ENCODE data around the gene NPNT. TPM values are rescaled to one million over a fixed set of nuclear protein-coding genes. Genes with fewer than 3 reads are reported as not detected.

NPNT gene
- total RNA-seq, 1 donor from 2014 or later = 39.4 TPM

DNA sequence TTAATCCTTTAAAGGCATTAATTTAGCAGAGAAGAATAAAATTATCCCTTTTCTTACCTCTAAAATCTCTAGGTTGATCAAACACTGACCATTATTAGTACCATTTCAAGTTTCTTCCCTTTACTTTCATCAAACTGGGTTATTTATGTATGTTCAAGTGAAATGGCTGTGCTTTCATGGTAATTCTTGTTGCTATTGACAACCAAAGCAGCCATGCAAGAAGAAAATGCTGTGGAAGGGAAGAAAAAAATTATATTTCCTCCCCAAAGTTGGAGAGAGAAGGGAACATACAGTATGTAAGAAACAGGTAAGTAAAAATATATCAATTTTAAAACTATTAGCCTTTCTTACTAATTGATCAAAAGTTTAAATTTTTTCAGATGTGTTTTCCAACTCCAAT lies 16.2 kb downstream of the NPNT start:
- DNase-seq (ENCODE audit: low spot score) (no peak), ATAC-seq (no peak)
- intact Hi-C loops (cut with DNase I) = no loop called here

DNA sequence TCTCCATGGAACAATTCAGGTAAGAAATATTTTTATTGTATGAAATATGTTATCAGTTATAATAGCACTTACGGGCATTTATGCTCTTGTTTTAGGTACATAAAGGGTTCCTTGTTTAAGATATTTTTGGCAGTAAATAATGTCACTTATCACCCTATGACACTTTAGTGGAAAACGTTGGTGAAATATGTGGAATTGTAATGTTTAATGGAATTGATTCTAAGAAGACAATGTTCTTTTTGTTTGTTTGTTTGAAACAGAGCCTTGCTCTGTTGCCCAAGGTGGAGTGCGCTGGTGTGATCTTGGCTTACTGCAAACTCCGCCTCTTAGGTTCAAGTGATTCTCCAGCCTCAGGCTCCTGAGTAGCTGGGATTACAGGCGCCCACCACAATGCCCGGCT lies 17.4 kb downstream of the NPNT start:
- ATAC-seq (no peak), DNase-seq (ENCODE audit: low spot score) (no peak)
- intact Hi-C loops (cut with DNase I) = no loop called here

DNA sequence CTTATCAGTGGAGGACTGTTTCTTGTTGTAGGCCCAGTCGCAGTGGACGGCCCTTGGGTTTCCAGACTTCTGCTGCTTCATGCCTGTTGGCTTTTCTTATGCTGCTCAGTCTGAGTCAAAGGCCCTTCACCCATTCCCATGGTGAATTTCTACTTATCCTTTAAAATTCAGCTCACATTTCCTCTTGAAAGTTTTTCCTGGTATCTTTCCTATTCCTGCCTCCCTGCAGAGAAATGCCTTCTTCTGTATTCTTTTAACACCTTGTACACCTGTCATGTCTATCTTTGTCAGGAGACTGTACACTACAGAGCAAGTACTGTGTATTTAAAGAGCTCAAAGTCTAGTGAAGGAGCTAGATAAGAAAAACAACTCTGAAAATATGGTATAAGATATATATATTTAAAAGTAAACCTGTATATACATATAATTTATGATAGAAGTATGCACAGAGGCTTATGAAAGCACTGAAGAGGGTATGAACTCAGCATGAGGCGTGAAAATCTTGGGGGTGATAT lies 22.0 kb downstream of the NPNT start:
- no peak for DNase-seq (ENCODE audit: low spot score)
- intact Hi-C loops (cut with DNase I) = no loop called here
- no peak for ATAC-seq

DNA sequence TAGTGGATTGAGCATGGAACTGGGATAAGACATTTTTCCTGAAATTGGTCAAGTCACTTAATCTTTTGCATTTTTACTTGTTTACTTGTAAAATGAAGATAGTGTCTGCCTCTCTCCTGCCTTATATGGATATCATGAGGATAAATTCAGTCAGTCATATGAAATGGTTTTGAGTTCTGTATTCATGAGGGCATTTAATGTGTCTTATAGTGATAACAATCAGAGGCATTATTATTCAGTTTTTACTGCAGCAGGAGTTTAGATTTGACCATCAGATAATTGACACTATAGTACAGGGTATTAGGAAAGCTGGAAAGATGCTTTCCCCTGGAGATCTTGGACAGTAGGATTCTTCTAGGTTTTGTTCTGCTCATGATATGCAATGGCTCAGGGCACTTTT lies 26.0 kb downstream of the NPNT start:
- DNase-seq (ENCODE audit: low spot score) = no peak

DNA sequence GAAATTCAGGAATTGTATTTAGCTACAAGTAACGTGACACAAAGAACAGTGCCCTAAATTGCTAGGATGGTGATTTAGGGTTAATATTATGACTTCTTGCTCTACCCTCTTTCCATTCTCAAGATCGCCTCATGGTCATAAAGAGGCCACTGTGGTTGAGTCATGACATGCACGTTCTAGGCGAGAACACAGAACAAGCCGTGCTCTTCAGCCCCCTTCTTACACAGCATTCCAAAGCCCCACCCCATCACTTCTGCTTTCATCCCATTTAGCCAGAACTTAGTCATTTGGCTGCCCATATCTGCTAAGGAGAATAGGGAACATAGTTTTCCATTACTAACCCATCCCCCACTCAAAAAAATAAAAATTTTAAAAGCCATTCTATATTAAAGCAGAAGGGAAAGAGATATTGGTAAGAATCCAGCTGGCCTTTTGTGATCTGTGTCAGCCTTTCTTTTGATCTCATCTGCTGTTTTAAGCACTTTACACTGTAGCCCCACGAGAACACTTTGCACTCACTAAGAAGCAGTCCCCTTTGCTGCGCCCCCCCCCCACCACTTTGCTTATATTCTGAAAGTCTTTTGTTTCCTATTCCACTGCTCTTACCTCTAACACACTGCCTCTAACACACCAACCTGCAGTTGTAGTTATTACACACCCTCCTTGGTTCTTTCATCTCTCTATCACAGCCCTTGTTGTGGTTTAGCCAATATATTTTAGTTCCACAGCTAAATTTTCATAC lies 28.4 kb downstream of the NPNT start:
- DNase-seq (ENCODE audit: low spot score) = no peak
- peak; percentile 91 for ATAC-seq
- intact Hi-C loops (cut with DNase I) = no loop called here

More for the DNA sequence above, 26.0 kb downstream of the NPNT start:
- intact Hi-C loops (cut with DNase I) = no loop called here
- no peak for ATAC-seq

DNA sequence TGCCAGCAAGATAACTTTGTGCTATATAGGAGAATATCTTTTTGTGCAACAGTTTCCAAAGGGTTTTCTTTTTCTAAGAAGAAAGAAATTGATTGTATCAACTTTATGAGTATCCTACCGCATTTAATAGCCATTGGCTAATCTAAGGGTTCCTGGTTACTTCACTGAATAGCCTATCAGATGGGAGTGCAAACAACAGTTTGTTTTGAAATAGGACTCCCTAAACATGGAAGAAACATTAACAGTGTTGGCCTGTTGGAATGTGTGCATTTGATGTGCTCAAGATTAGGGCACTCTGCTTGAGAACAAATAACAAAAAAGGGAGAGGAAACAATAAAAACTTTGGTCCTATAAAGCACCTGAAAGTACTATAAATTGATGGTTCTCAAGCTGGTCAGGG lies 29.1 kb downstream of the NPNT start:
- ATAC-seq (no peak), DNase-seq (ENCODE audit: low spot score) (no peak)
- intact Hi-C loops (cut with DNase I) = no loop called here

DNA sequence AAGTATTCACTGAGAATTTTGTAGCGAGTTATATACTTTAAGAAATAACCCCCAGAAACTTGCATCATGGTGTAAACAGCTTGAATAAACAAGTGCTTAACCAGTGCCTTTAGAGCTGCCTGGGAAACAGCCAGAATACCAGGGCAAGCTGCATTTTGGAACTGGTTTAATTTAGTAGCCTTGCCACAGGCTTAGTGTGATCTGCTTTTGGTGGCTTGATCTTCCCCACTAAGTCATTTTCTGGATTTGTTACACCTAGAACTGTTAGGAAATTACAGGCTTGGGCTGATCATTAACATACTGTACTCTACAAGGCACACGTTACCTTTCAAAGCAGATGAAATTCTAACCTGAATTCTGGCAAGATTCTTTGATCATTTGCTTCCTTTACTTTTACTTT lies 35.4 kb downstream of the NPNT start:
- ATAC-seq = no peak
- no peak for DNase-seq (ENCODE audit: low spot score)
- intact Hi-C loops (cut with DNase I) = no loop called here

DNA sequence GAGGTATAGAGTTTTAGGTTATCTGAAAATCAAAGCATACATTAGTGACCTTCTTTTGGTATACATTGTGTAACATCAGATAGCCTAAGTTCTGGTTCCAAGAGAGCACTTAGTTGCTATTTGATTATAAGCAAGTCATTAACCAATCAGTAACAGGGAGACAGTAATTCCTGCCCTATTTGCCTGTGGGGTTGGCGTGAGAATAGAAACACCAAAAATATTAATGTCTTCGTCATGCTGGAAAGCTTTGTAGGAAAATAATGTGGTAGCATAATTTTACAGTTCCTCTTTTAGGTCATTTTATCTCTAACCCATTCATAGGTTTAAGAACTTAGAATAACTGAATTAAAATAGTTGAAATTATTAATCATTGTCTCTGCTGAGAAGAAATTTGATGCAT lies 37.8 kb downstream of the NPNT start:
- DNase-seq (ENCODE audit: low spot score) = no peak
- no peak for ATAC-seq
- intact Hi-C loops (cut with DNase I) = no loop called here

DNA sequence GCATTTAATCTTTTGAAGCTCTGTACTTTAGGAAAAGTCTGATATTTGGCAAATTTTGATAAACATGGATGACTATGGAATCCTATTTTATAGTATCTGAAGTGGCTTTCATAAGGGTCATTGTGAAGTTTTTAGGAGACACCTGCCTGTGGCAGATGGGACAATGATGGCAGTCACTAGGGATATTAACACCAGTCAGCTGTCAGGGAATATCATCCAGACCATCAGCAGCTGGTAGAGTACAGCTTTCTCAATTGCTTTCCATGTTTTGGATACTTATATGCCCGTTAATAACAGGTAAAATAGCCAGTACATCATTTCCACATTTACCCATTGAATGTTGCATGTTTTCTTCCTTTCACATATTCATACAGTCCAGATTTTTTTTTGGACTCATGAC lies 39.1 kb downstream of the NPNT start:
- no peak for ATAC-seq
- intact Hi-C loops (cut with DNase I) = no loop called here
- DNase-seq (ENCODE audit: low spot score) = no peak

DNA sequence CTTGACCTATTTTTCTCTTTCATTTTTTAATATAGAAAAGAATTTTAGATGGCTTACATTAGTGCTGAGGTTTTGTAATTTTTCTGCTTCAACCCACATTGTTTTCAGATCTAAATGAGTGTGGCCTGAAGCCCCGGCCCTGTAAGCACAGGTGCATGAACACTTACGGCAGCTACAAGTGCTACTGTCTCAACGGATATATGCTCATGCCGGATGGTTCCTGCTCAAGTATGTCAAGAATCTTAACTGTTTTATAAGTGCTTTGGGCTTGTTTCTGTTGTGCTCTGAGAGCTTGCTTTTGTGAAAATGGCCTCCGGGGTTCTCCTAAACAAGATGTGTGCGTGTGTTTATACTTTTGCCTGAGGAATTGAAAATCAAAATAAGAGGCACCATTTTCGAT lies 41.6 kb downstream of the NPNT start:
- ATAC-seq = no peak
- no peak for DNase-seq (ENCODE audit: low spot score)
- intact Hi-C loops (cut with DNase I) = no loop called here

DNA sequence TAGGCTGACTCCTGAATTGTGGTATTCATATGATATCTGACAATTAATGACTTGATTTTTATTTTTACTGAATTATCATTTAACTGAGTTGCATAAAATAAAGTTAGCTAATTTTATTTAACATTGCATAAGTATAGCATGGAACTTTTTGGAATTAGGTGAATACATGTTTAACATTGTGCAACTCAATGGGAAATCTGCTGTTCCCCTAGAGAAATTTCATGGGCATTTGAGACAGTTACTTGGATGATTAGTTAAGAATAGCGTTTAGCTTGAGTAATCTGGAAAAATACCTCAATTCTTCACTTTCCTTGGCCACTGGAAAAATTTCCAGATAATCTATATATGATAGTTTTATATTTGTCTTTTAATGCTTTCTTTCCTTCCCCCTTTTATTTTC lies 42.5 kb downstream of the NPNT start:
- ATAC-seq (no peak), DNase-seq (ENCODE audit: low spot score) (no peak)
- intact Hi-C loops (cut with DNase I) = no loop called here

DNA sequence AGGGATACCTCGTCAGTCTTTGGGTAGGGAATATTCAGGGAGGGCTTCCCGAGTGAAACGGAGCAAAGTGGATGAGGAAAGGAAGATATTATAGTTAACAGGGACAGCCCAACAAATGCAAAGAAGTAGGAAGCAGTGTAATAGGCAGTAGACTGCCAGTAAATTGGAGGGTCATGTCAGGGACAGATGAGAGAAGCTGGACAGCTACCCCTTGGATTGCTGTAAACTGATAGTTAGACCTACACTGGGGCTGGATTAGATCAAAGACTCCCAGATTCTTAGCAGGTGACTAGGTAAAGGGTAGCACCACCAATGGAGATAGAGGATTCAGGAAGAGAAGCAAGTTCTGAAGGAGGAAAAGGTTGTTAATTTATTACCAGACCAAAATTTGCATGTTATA lies 48.0 kb downstream of the NPNT start:
- intact Hi-C loops (cut with DNase I) = no loop called here
- ATAC-seq (no peak), DNase-seq (ENCODE audit: low spot score) (no peak)

DNA sequence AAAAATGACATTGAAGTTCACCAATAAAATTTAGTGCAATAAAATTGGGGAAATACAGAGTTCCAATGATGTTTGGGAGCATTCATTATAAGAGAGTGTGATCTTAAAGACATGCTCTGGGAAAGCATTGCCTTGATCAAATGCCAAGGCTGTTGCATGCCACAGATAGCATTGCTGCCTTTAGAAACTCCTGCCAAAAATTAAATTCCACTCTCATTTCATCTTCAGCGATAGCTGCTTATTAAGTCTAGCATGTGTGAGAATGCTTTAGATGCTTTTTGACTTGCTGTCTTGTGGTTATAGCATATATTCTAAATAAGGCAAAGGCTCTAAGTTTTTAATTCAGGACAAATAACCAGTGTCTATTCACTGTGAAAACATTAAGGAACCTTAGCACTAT lies 49.3 kb downstream of the NPNT start:
- no peak for DNase-seq (ENCODE audit: low spot score)
- ATAC-seq = no peak
- intact Hi-C loops (cut with DNase I) = no loop called here

DNA sequence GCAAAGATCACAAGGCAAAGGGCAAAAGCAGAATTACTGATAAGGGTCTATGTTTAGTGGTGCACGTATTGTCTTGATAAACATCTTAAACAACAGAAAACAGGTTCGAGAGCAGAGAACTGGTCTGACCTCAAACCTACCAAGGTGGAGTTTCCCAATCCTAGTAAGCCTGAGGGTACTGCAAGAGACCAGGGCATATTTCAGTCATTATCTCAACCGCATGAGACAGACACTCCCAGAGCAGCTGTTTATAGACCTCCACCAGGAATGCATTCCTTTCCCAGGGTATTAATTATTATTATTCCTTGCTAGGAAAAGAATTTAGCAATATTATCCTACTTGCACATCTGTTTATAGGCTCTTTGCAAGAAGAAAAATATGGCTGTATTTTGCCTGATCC lies 51.5 kb downstream of the NPNT start:
- no peak for DNase-seq (ENCODE audit: low spot score)
- intact Hi-C loops (cut with DNase I) = no loop called here
- no peak for ATAC-seq

DNA sequence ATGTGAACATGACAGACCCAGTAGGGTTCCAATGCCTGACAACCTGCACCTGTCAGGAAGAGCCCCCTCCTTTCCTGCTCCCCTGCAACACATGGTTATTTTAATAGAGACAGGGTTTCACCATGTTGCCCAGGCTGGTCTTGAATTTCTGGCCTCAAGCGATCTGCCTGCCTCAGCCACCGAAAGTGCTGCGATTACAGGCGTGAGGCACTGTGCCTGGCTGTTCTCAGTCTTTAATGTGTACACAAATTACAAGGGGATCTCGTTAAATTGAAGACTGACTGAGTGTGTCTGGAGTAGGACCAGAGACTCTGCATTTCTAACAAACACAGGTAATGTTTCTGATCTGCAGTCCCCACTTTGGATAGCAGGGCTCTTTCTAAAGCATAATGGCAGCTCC lies 55.4 kb downstream of the NPNT start:
- DNase-seq (ENCODE audit: low spot score) (no peak), ATAC-seq (no peak)
- intact Hi-C loops (cut with DNase I) = no loop called here

DNA sequence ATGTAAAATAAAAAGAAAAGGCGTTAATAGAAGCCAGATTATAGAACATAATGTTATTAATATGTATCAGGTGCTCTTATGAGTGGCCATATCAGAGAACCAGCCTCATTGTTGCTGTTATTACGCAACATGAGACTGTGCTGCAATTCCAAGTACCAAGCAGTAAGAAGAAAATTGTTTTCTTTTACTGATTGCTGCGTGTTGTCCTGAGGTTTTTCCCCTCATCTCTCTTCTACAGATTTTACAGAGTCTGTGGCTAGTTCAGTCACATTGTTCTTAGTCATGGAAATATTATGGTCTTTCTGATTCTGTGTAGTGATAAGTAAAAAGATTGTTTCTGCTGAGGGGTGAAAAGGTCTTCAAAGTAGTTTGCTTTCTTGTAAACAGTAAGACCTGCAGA lies 55.9 kb downstream of the NPNT start:
- intact Hi-C loops (cut with DNase I) = no loop called here
- no peak for ATAC-seq

DNA sequence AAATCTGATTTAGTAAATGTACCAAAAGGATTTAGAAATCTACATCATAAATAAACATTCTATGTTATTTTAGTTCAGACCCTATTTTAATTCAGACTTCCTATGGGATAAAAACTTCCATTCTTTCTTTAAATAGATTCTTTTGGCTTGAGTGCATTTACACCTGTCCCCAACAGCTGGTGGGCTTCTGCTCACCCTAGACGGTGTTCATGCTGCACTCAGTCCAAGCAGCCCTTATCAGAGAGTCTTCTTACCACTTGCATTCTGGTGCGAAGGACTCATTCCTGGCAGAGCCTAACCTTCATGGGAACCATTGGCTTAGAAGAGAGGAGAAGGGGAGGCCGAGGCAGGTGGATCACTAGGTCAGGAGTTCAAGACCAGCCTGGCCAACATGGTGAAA lies 57.3 kb downstream of the NPNT start:
- DNase-seq (ENCODE audit: low spot score) = no peak
- intact Hi-C loops (cut with DNase I) = no loop called here
- no peak for ATAC-seq

More for the DNA sequence above, 55.9 kb downstream of the NPNT start:
- DNase-seq (ENCODE audit: low spot score) = no peak

DNA sequence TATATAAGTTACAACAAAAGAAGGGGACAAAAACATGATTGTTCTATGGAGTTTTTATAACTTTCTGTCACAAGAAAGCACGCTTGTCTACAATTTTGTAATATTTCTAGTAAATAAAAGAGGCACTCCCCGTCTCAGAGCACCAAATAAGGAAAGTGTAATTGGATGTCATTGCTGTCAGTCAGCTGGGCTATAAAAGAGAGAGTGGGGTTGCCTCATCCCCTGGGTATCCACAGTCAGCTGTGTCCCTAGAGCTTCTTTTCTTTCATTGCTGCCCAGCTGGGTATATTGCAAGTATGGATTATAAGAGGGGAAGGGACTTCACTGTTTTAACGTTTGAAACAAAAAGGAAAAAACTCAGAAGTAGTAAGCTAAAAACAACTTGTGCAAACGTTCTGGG lies 61.3 kb downstream of the NPNT start:
- ATAC-seq = peak; percentile 32
- intact Hi-C loops (cut with DNase I) = no loop called here
- no peak for DNase-seq (ENCODE audit: low spot score)

DNA sequence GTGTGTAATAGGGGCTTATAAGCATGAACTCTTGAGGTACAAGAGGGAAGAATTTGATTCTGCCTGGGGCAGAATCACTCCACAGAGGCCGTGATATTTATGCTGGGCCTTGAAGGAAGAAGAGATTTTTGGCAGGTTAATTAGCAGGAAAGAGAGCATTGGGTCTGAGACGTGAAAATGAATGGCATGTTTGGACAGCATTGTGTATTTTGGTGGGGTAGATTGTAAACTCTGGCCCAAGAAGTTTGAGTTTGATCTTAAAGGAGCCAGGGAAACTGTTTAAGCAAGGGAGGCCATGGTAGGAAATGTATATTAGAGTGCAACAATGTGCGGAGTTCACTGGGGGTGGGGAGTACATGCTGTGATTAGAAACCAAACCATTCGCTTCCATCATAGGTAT lies 62.4 kb downstream of the NPNT start:
- intact Hi-C loops (cut with DNase I) = no loop called here
- ATAC-seq (no peak), DNase-seq (ENCODE audit: low spot score) (no peak)

DNA sequence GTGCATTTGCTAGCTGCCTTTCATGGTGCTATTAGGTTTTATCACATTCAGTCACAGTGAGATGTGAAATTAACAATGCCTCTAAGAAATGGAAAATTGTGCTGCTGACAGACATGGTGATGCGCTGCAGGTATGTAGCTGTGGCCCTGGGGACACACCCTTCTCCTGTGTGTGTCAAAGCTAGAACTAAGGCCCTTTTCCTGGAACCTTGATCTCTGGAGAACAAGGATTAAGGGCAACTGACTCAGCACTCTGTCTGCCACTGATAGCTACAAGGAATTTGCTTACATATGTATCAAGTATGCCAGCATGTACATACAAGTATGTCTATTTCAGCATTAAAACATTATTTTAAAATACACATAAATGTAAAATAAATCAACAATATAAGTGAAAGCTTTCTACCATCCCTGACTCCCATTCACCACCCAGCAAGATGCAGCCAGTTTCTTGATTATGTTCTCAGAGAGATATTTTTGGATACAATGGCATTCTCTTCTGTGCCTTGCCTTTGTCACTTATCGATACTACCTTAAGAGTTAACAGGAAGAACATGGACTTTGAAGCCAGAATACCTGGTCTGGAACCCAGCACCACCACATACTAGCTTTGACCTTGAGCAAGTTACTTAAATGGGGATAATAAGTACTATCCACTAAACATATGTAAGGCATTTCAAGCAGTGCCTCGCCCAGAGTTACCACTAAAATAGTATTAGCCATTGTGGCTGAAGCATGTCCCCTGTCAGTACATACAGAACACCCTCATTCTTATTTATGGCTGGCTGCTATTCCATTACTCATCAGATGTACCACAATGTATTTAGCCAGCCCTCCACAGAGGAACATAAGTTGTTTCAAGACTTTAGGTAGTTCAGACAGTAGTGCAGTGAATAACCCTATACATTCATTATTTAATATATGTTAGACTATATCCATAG lies 68.5 kb downstream of the NPNT start:
- no peak for DNase-seq (ENCODE audit: low spot score)
- no peak for ATAC-seq
- intact Hi-C loops (cut with DNase I) = no loop called here

Measured in sciatic nerve (tissue), 2 donors.